ENCODE data around the gene TIAM1. TPM values are rescaled to one million over a fixed set of nuclear protein-coding genes. Genes with fewer than 3 reads are reported as not detected.

TIAM1 gene
- total RNA-seq, 6 experiments from 2014 or later: 4.8 to 12.5 (median 7.7) TPM

DNA sequence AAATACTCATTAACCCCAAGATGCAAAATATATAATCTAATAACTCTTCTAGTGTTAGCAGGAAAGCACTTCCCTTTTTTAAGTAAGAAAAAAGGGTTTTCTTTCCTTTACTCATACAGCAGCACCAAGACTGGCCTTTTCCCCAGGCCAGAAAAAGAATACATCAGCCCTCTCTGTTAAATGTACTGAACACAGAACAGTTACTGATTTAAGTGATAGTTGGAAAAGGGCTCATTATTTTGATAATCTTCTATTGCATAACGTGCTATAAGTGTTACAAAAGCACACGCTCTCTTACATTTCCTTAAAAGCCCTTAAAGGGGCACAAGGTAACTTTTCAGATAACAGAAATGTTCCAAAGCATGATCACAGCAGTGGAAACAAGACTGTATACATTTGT is 142.9 kb downstream of the TIAM1 start:
- ATAC-seq (peak in 2 of 4 donors; percentile 27 to 45), DNase-seq (no peak)
- TF ChIP-seq POLR2A (IDR thresholded peaks at IDR 0.05) (no peak), CTCF (IDR thresholded peaks at IDR 0.05) (no peak)
- intact Hi-C loops (cut with DNase I): no loop called here
- no peak overlapping the region for H3K4me3 ChIP-seq
- H3K4me1 ChIP-seq: no peaks in the 10 kb centered on the region
- no peaks in the 10 kb centered on the region for H3K9me3 ChIP-seq
- H3K27ac ChIP-seq: no peak overlapping the region
- no peaks in the 10 kb centered on the region for H3K27me3 ChIP-seq
- no peaks in the 10 kb centered on the region for H3K36me3 ChIP-seq
- 15% methylated on average over 2 of the region's 2 CpGs for WGBS (ENCODE audit: insufficient coverage, low coverage, low lambda C conversion rate, missing lambda C conversion rate)

GRCh38 chr21:31198575-31198974 is 145.5 kb downstream of the TIAM1 start:
- ATAC-seq: peak; percentile 73 to 84 (median 81)

GRCh38 chr21:31196724-31197123 is 147.3 kb downstream of the TIAM1 start:
- DNase-seq: no peak
- H3K36me3 ChIP-seq: no peaks in the 10 kb centered on the region
- H3K27me3 ChIP-seq: no peaks in the 10 kb centered on the region
- no peak overlapping the region for H3K4me3 ChIP-seq
- no peak overlapping the region for H3K27ac ChIP-seq
- WGBS (ENCODE audit: insufficient coverage, low coverage, low lambda C conversion rate, missing lambda C conversion rate): 100% methylated on average over 2 of the region's 2 CpGs
- no peaks in the 10 kb centered on the region for H3K4me1 ChIP-seq
- no peaks in the 10 kb centered on the region for H3K9me3 ChIP-seq
- intact Hi-C loops (cut with DNase I): loop anchor here (10.0 kb wide), 2 partner anchors 388 to 398 kb away; no protein-coding TSS in a partner anchor
- TF ChIP-seq CTCF (IDR thresholded peaks at IDR 0.05) (no peak), POLR2A (IDR thresholded peaks at IDR 0.05) (no peak)
- ATAC-seq: no peak

More at GRCh38 chr21:31198575-31198974, 145.5 kb downstream of the TIAM1 start:
- no peaks in the 10 kb centered on the region for H3K9me3 ChIP-seq
- no peak for DNase-seq
- no peaks in the 10 kb centered on the region for H3K27me3 ChIP-seq
- TF ChIP-seq CTCF (IDR thresholded peaks at IDR 0.05) (peak; percentile 68 to 75 (median 71)), POLR2A (IDR thresholded peaks at IDR 0.05) (no peak)
- WGBS (ENCODE audit: insufficient coverage, low coverage, low lambda C conversion rate, missing lambda C conversion rate): 27% methylated on average over 4 of the region's 4 CpGs
- intact Hi-C loops (cut with DNase I): loop anchor here (10.0 kb wide), 2 partner anchors 386 to 396 kb away; no protein-coding TSS in a partner anchor
- no peak overlapping the region for H3K27ac ChIP-seq
- H3K36me3 ChIP-seq: no peaks in the 10 kb centered on the region
- H3K4me1 ChIP-seq: no peaks in the 10 kb centered on the region
- no peak overlapping the region for H3K4me3 ChIP-seq

- TF ChIP-seq POLR2A (IDR thresholded peaks at IDR 0.05) (no peak), CTCF (IDR thresholded peaks at IDR 0.05) (no peak)
- intact Hi-C loops (cut with DNase I): loop anchor here (10.0 kb wide), 2 partner anchors 389 to 399 kb away; no protein-coding TSS in a partner anchor
- WGBS (ENCODE audit: insufficient coverage, low coverage, low lambda C conversion rate, missing lambda C conversion rate): 56% methylated on average over 5 of the region's 5 CpGs
- no peak overlapping the region for H3K4me3 ChIP-seq
- H3K27ac ChIP-seq: no peak overlapping the region
- DNase-seq: no peak
- no peaks in the 10 kb centered on the region for H3K27me3 ChIP-seq
- no peaks in the 10 kb centered on the region for H3K9me3 ChIP-seq
- no peaks in the 10 kb centered on the region for H3K4me1 ChIP-seq
- no peak for ATAC-seq
- no peaks in the 10 kb centered on the region for H3K36me3 ChIP-seq
These were observed 148.6 kb downstream of the TIAM1 start for GRCh38 chr21:31195334-31196015.

All from right lobe of liver (tissue), 6 donors.